GM19239 (cell line): ENCODE data around the gene RHOXF2B.
A peak's percentile ranks its signal among the peaks of the same experiment; 100 is the strongest.
"Not testable (repeated sequence)": the region's sequence is repeated elsewhere in the genome, so short reads cannot be mapped to it uniquely, and the experiment has no call there.

Source experiments
- DNase-seq: peaks from one replicate; pipeline ENCODE4 v3.0.0; 2011; ENCODE audit warnings: low spot score; ENCODE audit not compliant: insufficient read length
- FAIRE-seq: peaks from 2 replicates; lab custom pipeline; 2011; peaks lifted over from hg19 to GRCh38; lab: Jason Lieb, UNC

The RHOXF2B gene

GRCh38 chrX:120077590-120077989 is at the start of gene RHOXF2B:
Gene RHOXF2B (minus strand): TSS chrX:120077690. CDS start chrX:120077552, 138 bp downstream.
- not testable (repeated sequence) for DNase-seq, FAIRE-seq

DNA sequence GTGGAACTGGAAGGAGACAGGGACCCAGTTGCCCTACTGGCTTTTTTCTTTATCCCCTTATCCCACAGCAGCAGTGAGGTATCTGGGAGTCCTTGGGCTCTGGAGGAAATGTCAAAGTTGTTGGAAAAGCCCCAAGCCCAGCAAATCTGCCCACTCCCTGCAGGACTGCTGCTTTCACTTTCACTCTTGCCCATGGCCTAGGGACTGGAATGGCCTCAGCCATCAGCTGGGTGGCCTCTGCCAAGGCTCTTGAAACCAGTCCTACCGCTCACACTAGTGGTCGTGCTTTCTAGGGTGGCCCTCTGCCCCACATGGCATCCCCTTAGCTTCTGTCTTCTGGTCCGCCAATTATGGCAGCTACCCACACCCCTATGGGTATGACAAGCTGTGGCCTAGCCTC is 48.0 kb upstream of the RHOXF2B start:
- DNase-seq (no peak), FAIRE-seq (no peak)

DNA sequence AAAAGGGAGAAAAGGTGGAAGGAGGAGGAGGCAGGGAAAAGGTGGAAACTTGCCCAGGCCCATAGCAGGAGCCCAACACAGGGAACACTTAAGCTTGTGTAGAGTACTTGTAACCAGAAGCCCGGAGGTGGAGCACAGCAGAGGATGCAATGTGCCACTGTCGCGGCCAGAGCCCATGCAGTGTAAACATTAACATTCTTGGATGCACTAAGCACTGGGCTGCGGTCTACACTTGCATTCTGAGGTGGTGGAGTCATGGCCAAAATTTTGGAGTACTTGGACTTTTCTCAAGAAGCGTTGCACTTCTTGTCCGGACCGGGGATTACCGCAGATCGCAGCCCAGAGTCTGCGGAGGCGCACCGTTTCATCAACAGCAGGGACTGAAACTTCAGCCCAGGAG is 42.7 kb upstream of the RHOXF2B start:
- DNase-seq: no peak

GRCh38 chrX:120115438-120115963 is 38.0 kb upstream of the RHOXF2B start, which contains the start of gene RHOXF1:
Gene RHOXF1 (minus strand): TSS chrX:120115913. CDS start chrX:120115862, 51 bp downstream.
- FAIRE-seq (no peak), DNase-seq (no peak)

More for the DNA sequence above, 42.7 kb upstream of the RHOXF2B start:
- no peak for FAIRE-seq

DNA sequence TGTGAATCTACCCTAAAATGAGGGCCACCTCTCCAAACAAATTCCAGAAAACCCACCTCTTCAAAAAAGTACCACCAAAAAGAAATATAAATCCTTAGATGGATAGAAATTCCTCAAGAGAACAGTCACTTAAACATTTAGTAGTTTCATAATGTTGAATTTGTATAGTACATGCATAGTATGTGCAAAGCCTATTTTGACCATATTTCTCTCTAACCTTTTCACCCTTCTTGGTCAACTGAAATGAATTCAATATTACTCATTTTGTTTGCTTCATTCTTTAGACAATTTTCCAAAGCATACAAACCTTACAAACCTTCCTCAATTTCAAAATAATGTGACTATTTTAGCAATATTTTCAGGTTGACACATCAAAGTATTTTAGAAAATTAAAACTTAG is 34.1 kb upstream of the RHOXF2B start:
- DNase-seq: no peak
- FAIRE-seq: no peak

- DNase-seq: no peak
- no peak for FAIRE-seq
These were observed 31.9 kb upstream of the RHOXF2B start for GRCh38 chrX:120109378-120109777.

DNA sequence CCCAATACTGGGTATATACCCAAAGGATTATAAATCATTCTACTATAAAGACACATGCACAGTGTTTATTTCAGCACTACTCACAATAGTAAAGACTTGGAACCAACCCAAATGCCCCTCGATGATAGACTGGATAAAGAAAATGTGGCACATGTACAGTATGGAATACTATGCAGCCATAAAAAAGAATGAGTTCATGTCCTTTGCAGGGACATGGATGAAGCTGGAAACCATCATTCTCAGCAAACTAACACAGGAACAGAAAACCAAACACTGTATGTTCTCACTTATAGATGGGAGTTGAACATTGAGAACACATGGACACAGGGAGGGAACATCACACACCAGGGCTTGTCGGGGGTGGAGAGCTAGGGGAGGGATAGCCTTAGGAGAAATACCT is 27.2 kb upstream of the RHOXF2B start:
- not testable (repeated sequence) for DNase-seq, FAIRE-seq

DNA sequence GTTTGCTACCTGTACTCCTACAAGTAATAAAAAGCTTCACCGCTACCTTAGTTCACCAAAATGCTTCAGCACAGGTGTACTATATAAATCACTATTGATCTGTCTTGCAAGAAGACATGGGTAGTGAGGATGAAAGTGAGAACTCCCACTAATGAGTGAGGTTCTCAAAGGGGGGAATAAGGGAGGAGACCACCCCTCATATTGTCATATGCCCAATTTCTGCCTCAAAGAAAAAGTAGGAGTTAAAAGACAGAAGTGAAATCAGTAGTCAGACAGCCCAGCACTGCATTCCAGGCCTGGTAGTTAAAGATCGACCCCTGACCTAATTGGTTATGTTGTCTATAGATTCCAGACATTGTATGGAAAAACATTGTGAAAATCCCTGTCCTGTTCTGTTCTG is 23.6 kb upstream of the RHOXF2B start:
- not testable (repeated sequence) for FAIRE-seq, DNase-seq

GRCh38 chrX:120090208-120090607 is 12.7 kb upstream of the RHOXF2B start:
- FAIRE-seq: no peak

DNA sequence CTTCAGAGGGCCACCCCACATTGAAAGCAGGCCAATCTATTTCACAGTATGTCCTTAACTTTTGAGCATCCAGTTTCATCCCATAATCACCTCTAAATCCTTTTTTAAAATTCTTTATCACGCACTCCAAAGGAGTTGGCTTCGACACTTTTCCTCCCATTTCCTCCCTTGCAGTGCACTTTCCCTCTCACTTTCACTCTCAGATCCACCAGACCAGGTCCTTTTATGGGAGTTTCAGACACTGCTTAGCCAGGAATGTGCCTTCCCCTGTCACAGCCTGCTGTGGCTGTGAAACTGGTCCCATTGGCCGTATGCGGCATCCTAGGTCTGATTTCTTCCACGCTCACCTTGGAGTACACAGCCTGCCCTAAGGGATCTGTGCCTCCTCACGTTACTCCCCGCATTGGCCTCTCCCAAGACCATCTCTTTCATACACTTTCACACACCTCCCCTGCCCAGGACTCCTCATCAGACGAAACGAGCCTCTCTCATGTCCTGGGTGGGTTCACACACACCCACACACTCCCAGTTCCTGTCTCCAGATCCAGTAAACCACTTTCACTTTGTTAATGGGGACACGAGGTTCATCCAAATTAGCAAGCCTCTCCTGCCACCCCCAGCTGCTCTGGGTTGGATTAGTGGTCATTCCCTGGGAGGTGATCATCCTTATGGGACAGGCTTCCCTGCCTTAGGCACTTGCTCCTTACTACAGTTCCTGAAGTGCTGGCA is 10.0 kb upstream of the RHOXF2B start:
- no peak for FAIRE-seq
- no peak for DNase-seq

More at GRCh38 chrX:120090208-120090607, 12.7 kb upstream of the RHOXF2B start:
- no peak for DNase-seq

- not testable (repeated sequence) for DNase-seq
- FAIRE-seq: peak; percentile 91
These were observed 8.2 kb upstream of the RHOXF2B start for GRCh38 chrX:120085553-120086185.

DNA sequence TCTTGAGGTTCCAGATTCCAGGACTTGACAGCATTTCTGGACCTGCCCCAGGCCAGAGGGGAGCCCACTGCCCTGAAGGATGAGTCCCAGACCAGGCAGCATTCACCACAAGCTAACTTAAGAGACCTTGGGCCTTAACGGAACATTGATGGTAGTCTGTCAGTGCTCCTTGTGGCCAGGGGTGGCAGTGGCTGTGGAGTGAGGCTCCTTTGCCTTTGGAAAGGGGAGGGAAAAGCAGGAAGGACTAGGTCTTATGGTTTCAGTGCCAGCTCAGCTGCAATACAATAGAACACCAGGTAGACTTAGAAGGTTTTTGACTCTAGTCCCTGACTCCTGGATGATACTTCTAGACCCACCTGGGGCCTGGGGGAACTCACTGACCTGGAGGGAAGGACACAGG is 11.3 kb downstream of the RHOXF2B start:
- DNase-seq, FAIRE-seq: not testable (repeated sequence)

GRCh38 chrX:120042712-120043111 is 34.8 kb downstream of the RHOXF2B start:
- not testable (repeated sequence) for DNase-seq, FAIRE-seq

DNA sequence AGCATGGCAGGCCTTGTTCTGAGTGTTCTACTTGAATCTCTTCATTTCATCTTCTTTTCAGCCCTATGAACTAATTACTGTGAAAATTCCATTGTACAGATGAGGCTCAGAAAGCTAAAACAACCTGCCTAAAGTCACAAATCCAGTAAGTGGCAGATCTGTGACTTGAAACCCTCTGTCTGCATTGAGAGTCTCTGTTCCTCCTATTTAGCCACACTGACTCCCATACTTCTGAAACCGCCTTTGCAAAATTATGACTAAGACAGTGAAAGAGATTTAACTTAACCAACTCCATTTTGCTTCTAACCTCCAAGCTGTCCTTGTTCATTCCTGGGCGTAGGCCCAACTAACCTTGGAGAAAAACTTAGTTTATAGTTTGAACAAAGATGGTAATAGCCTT is 35.2 kb downstream of the RHOXF2B start:
- DNase-seq: not testable (repeated sequence)
- FAIRE-seq: peak; percentile 83

DNA sequence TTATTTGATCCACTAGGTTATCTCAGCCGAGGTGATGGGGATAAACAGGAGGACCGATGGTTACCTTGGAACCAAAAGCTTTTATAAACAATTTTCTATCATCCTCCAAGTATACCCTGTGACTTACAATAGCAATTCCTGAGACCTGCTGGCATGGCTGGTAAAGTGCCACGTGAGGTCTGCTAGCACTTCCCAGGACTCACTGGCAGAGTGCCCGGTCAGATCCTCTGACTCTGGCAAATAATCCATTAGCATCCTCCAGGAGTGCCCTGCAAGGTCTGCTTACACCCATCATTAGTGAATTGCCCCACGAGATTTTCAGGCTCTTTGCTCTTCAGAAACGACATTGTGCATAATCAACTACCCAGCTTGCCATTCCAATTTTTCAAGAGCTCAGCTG is 37.3 kb downstream of the RHOXF2B start:
- FAIRE-seq: not testable (repeated sequence)

GRCh38 chrX:120039087-120039733 is 38.3 kb downstream of the RHOXF2B start:
- FAIRE-seq, DNase-seq: not testable (repeated sequence)

More for the DNA sequence above, 37.3 kb downstream of the RHOXF2B start:
- not testable (repeated sequence) for DNase-seq

- FAIRE-seq: no peak
These were observed 40.8 kb downstream of the RHOXF2B start for GRCh38 chrX:120036704-120037103.

DNA sequence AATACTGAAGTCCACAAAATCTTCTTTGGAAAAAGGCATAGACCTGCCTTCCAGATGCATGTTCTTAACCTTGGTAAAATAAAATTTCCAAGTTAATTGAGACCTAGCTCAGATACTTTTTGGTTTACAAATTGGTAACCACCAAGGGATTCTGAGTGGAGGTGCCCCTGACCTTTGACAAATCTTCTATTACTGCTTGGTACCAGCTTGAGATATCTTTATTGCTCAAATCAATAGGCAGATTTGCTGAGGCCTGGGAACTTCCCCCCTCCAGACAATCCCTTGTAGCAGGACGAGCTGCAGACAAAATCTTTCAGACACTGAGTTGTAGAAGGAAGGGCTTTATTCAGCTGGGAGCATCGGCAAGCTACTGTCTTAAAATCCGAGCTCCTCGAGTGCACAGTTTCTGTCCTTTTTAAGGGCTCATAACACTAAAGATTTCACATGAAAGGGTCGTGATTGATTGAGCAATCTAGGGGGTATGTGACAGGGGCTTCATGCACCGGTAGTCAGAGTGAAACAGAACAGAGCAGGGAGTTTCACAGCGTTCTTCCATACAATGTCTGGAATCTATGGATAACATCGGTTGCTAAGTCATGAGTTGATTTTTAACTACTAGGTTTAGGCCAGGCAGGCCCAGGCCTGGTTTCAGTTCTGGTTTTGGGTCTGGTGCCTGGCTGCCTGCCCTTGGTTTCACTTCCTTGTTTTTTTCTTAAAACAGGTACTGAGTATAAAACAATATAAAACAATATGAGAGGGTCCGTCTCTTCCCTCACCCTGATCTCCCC is 41.8 kb downstream of the RHOXF2B start:
- DNase-seq (peak; percentile 6), FAIRE-seq (peak; percentile 78)

More at GRCh38 chrX:120036704-120037103, 40.8 kb downstream of the RHOXF2B start:
- no peak for DNase-seq

DNA sequence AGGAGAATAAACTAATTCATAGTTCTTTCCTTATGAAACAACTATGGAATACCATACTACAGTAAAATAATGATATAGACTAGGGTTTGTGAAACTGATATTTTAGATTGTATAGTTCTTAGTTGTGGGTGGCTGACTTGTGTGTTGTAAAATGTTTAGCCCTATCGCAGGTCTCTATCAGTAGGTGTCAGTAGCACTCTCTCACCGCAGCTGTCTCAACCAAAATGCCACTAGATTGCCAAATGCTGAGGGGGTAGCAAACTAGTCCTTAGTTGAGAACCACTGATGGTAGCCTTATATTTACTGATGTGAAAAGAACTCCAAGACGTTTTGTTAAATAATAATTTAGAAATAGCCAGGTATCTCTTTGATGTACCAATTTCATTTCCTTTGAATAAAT is 48.1 kb downstream of the RHOXF2B start:
- FAIRE-seq (peak; percentile 4), DNase-seq (no peak)

- no peak for FAIRE-seq
- DNase-seq: no peak
These were observed 54.2 kb downstream of the RHOXF2B start for GRCh38 chrX:120023259-120023658.
